SK-N-SH treated with all-trans-retinoic acid at 6 μM for 48 hours (cell line): ENCODE data around the gene MRPL34.

ENCODE experiments used
- ATAC-seq: fragments of 200-7000 bp; cut with Tn5 transposase; 3 replicates; pipeline ENCODE4 v1.9.1; 2020; ENCODE audit warnings: mild to moderate bottlenecking, moderate library complexity
- ARNTL ChIP-seq: fragments of 450-650 bp; formaldehyde crosslinking; IDR thresholded peaks from 2 replicates; pipeline ENCODE4 v1.5.0; 2020; ENCODE audit warnings: low read depth, mild to moderate bottlenecking, moderate library complexity, borderline replicate concordance
- BACH2 ChIP-seq: fragments of 250-450 bp; sonication (Bioruptor Pico); IDR thresholded peaks from 2 replicates; pipeline ENCODE4 v1.9.0; 2021; ENCODE audit warnings: mild to moderate bottlenecking, borderline replicate concordance
- CSDC2 ChIP-seq: fragments of 250-450 bp; sonication (Bioruptor Pico); IDR thresholded peaks from 2 replicates; pipeline ENCODE4 v1.5.0; 2020; ENCODE audit warnings: mild to moderate bottlenecking, moderate library complexity
- ESRRG ChIP-seq: fragments of 250-450 bp; sonication (Bioruptor Pico); IDR thresholded peaks from 2 replicates; pipeline ENCODE4 v1.6.1; 2021; ENCODE audit warnings: mild to moderate bottlenecking
- GLIS3 ChIP-seq: fragments of 250-450 bp; sonication (Bioruptor Pico); IDR thresholded peaks from 2 replicates; pipeline ENCODE4 v1.5.0; 2020; ENCODE audit warnings: mild to moderate bottlenecking, moderate library complexity
- ISL1 ChIP-seq: fragments of 250-450 bp; sonication (Bioruptor Pico); IDR thresholded peaks from 2 replicates; pipeline ENCODE4 v2.1.2; 2022; ENCODE audit warnings: mild to moderate bottlenecking, moderate library complexity
- OSR1 ChIP-seq: fragments of 250-450 bp; sonication (Bioruptor Pico); IDR thresholded peaks from 2 replicates; pipeline ENCODE4 v1.8.0; 2022; ENCODE audit warnings: moderate library complexity, mild to moderate bottlenecking, inconsistent platforms
- PPARA ChIP-seq: fragments of 250-450 bp; sonication (Bioruptor Pico); IDR thresholded peaks from 2 replicates; pipeline ENCODE4 v1.5.0; 2020; ENCODE audit warnings: mild to moderate bottlenecking, borderline replicate concordance
- RARB ChIP-seq: fragments of 250-450 bp; sonication (Bioruptor Pico); IDR thresholded peaks from 2 replicates; pipeline ENCODE4 v1.8.0; 2021; ENCODE audit warnings: mild to moderate bottlenecking, moderate library complexity
- TOX ChIP-seq: fragments of 250-450 bp; sonication (Bioruptor Pico); IDR thresholded peaks from 2 replicates; pipeline ENCODE4 v1.8.0; 2021; ENCODE audit warnings: mild to moderate bottlenecking, moderate library complexity, borderline replicate concordance
- ZC3H10 ChIP-seq: fragments of 250-450 bp; sonication (Bioruptor Pico); IDR thresholded peaks from 2 replicates; pipeline ENCODE4 v1.5.1; 2021; ENCODE audit warnings: mild to moderate bottlenecking, moderate library complexity
- ZFP3 ChIP-seq: fragments of 250-450 bp; sonication (Bioruptor Pico); IDR thresholded peaks from 2 replicates; pipeline ENCODE4 v1.5.0; 2020; ENCODE audit warnings: mild to moderate bottlenecking, moderate library complexity
- ZFP30 ChIP-seq: fragments of 450-650 bp; formaldehyde crosslinking; IDR thresholded peaks from 2 replicates; pipeline ENCODE4 v1.5.0; 2022; ENCODE audit warnings: mild to moderate bottlenecking, moderate library complexity
- ZNF565 ChIP-seq: fragments of 450-650 bp; formaldehyde crosslinking; conservative IDR thresholded peaks from 2 replicates; pipeline ENCODE4 v1.5.0; 2020; ENCODE audit warnings: low read depth, mild to moderate bottlenecking, moderate library complexity
- ZNF70 ChIP-seq: fragments of 450-650 bp; formaldehyde crosslinking; IDR thresholded peaks from 2 replicates; pipeline ENCODE4 v1.5.0; 2020; ENCODE audit warnings: mild to moderate bottlenecking, moderate library complexity
- ZNF8 ChIP-seq: fragments of 450-650 bp; formaldehyde crosslinking; IDR thresholded peaks from 2 replicates; pipeline ENCODE4 v1.5.0; 2020; ENCODE audit warnings: mild to moderate bottlenecking, moderate library complexity
- TF ChIP-seq, protein P1 (sequence below): fragments of 250-450 bp; sonication (Bioruptor Pico); IDR thresholded peaks from 2 replicates; pipeline ENCODE4 v1.5.1; 2021; ENCODE audit warnings: mild to moderate bottlenecking, moderate library complexity
- TF ChIP-seq, protein P2 (sequence below): fragments of 250-450 bp; sonication (Bioruptor Pico); IDR thresholded peaks from 2 replicates; pipeline ENCODE4 v1.5.0; 2020; ENCODE audit warnings: mild to moderate bottlenecking, moderate library complexity
- TF ChIP-seq, protein P3 (sequence below): fragments of 250-450 bp; sonication (Bioruptor Pico); IDR thresholded peaks from 2 replicates; pipeline ENCODE4 v1.8.0; 2020; ENCODE audit warnings: mild to moderate bottlenecking, moderate library complexity, borderline replicate concordance
- TF ChIP-seq, protein P4 (sequence below): fragments of 250-450 bp; sonication (Bioruptor Pico); IDR thresholded peaks from 2 replicates; pipeline ENCODE4 v1.8.0; 2021; ENCODE audit warnings: low read depth, mild to moderate bottlenecking, moderate library complexity, borderline replicate concordance
- TF ChIP-seq, protein P5 (sequence below): fragments of 250-450 bp; sonication (Bioruptor Pico); IDR thresholded peaks from 2 replicates; pipeline ENCODE4 v1.5.1; 2020; ENCODE audit warnings: low read depth, mild to moderate bottlenecking, moderate library complexity

Gene MRPL34

DNA sequence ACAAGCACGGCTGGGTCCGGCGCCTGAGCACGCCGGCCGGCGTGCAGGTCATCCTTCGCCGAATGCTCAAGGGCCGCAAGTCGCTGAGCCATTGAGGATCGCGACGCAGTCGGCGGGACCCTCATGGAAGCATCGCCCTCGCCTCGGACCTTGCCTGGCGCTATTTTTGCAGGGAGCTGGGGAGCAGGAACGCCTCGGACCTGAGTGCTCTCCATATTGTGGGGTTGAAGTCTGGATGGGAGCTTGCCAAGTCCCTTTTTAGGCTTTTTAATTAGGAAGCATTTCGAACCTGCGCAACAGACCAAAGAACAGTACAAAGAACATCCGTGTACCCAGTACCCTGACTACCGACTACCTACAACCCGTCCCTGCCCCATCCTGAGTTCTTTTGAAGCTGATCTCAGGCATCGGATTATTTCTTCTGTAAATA, 628 bp downstream of the MRPL34 start:
- TF ChIP-seq RARB (CRISPR knock-in tag) (no peak), ZNF70 (CRISPR knock-in tag) (no peak), ESRRG (CRISPR knock-in tag) (no peak), ZNF8 (no peak), ZFP3 (no peak), TOX (CRISPR knock-in tag) (no peak), PPARA (no peak), GLIS3 (no peak), ZC3H10 (no peak), OSR1 (no peak), ZFP30 (no peak), ZNF565 (no peak), ISL1 (no peak), CSDC2 (CRISPR knock-in tag) (no peak)
- TF ChIP-seq, protein P1, sequence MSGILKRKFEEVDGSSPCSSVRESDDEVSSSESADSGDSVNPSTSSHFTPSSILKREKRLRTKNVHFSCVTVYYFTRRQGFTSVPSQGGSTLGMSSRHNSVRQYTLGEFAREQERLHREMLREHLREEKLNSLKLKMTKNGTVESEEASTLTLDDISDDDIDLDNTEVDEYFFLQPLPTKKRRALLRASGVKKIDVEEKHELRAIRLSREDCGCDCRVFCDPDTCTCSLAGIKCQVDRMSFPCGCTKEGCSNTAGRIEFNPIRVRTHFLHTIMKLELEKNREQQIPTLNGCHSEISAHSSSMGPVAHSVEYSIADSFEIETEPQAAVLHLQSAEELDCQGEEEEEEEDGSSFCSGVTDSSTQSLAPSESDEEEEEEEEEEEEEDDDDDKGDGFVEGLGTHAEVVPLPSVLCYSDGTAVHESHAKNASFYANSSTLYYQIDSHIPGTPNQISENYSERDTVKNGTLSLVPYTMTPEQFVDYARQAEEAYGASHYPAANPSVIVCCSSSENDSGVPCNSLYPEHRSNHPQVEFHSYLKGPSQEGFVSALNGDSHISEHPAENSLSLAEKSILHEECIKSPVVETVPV (CRISPR knock-in tag) = no peak
- TF ChIP-seq, protein P2, sequence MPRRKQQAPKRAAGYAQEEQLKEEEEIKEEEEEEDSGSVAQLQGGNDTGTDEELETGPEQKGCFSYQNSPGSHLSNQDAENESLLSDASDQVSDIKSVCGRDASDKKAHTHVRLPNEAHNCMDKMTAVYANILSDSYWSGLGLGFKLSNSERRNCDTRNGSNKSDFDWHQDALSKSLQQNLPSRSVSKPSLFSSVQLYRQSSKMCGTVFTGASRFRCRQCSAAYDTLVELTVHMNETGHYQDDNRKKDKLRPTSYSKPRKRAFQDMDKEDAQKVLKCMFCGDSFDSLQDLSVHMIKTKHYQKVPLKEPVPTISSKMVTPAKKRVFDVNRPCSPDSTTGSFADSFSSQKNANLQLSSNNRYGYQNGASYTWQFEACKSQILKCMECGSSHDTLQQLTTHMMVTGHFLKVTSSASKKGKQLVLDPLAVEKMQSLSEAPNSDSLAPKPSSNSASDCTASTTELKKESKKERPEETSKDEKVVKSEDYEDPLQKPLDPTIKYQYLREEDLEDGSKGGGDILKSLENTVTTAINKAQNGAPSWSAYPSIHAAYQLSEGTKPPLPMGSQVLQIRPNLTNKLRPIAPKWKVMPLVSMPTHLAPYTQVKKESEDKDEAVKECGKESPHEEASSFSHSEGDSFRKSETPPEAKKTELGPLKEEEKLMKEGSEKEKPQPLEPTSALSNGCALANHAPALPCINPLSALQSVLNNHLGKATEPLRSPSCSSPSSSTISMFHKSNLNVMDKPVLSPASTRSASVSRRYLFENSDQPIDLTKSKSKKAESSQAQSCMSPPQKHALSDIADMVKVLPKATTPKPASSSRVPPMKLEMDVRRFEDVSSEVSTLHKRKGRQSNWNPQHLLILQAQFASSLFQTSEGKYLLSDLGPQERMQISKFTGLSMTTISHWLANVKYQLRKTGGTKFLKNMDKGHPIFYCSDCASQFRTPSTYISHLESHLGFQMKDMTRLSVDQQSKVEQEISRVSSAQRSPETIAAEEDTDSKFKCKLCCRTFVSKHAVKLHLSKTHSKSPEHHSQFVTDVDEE = no peak; the same call in 1 of the 2 replicates
- TF ChIP-seq, protein P3, sequence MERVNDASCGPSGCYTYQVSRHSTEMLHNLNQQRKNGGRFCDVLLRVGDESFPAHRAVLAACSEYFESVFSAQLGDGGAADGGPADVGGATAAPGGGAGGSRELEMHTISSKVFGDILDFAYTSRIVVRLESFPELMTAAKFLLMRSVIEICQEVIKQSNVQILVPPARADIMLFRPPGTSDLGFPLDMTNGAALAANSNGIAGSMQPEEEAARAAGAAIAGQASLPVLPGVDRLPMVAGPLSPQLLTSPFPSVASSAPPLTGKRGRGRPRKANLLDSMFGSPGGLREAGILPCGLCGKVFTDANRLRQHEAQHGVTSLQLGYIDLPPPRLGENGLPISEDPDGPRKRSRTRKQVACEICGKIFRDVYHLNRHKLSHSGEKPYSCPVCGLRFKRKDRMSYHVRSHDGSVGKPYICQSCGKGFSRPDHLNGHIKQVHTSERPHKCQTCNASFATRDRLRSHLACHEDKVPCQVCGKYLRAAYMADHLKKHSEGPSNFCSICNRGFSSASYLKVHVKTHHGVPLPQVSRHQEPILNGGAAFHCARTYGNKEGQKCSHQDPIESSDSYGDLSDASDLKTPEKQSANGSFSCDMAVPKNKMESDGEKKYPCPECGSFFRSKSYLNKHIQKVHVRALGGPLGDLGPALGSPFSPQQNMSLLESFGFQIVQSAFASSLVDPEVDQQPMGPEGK (CRISPR knock-in tag) = no peak
- TF ChIP-seq, protein P4, sequence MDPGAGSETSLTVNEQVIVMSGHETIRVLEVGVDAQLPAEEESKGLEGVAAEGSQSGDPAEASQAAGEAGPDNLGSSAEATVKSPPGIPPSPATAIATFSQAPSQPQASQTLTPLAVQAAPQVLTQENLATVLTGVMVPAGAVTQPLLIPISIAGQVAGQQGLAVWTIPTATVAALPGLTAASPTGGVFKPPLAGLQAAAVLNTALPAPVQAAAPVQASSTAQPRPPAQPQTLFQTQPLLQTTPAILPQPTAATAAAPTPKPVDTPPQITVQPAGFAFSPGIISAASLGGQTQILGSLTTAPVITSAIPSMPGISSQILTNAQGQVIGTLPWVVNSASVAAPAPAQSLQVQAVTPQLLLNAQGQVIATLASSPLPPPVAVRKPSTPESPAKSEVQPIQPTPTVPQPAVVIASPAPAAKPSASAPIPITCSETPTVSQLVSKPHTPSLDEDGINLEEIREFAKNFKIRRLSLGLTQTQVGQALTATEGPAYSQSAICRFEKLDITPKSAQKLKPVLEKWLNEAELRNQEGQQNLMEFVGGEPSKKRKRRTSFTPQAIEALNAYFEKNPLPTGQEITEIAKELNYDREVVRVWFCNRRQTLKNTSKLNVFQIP (CRISPR knock-in tag) = no peak
- TF ChIP-seq, protein P5, sequence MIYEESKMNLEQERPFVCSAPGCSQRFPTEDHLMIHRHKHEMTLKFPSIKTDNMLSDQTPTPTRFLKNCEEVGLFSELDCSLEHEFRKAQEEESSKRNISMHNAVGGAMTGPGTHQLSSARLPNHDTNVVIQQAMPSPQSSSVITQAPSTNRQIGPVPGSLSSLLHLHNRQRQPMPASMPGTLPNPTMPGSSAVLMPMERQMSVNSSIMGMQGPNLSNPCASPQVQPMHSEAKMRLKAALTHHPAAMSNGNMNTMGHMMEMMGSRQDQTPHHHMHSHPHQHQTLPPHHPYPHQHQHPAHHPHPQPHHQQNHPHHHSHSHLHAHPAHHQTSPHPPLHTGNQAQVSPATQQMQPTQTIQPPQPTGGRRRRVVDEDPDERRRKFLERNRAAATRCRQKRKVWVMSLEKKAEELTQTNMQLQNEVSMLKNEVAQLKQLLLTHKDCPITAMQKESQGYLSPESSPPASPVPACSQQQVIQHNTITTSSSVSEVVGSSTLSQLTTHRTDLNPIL (CRISPR knock-in tag) = no peak
- TF ChIP-seq, all 23 proteins: peak for 0
- ATAC-seq = no peak

DNA sequence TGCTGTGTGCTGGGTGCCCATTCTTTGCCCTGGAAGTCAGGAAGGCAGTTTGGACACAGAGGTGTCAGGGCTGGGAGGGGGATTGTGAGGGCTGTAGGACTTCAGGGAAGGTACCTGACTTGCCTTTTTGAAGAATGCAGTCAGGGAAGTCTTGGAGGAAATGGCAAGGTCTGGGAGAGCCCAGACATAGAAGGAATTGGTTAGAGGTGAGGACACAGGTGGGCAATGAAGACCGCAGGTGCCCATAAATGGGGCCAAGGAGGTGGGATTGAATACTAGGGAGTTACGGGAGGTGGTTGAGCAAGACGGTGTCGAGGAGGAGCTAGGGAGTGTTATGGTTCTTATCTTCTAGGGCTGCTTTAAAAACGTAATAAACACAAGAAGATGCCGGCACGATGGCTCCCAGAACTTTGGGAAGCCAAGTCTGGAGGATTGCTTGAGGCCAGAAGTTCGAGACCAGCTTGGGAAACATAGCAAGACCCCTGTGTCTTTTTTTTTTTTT, 2.3 kb downstream of the MRPL34 start:
- TF ChIP-seq ZNF8 (no peak), ARNTL (CRISPR knock-in tag) (no peak), BACH2 (CRISPR knock-in tag) (no peak), TOX (CRISPR knock-in tag) (no peak)
- TF ChIP-seq, protein P4 (CRISPR knock-in tag) = no peak
- TF ChIP-seq, protein P3 (CRISPR knock-in tag) = no peak
- TF ChIP-seq, all 23 proteins: peak for 0
- no peak for ATAC-seq
